GM10266 (cell line): ENCODE results near the gene POLR2F.

Experiments used
- DNase-seq: peaks from one replicate; pipeline ENCODE4 v3.0.0; 2012; ENCODE audit errors: extremely low spot score
- TF ChIP-seq, protein P1 (sequence below): IDR thresholded peaks from 2 replicates; pipeline ENCODE4 v1.5.1; 2012; ENCODE audit warnings: mild to moderate bottlenecking, low read depth; ENCODE audit not compliant: control insufficient read depth, insufficient read depth; ENCODE audit errors: missing control alignments

POLR2F gene

DNA sequence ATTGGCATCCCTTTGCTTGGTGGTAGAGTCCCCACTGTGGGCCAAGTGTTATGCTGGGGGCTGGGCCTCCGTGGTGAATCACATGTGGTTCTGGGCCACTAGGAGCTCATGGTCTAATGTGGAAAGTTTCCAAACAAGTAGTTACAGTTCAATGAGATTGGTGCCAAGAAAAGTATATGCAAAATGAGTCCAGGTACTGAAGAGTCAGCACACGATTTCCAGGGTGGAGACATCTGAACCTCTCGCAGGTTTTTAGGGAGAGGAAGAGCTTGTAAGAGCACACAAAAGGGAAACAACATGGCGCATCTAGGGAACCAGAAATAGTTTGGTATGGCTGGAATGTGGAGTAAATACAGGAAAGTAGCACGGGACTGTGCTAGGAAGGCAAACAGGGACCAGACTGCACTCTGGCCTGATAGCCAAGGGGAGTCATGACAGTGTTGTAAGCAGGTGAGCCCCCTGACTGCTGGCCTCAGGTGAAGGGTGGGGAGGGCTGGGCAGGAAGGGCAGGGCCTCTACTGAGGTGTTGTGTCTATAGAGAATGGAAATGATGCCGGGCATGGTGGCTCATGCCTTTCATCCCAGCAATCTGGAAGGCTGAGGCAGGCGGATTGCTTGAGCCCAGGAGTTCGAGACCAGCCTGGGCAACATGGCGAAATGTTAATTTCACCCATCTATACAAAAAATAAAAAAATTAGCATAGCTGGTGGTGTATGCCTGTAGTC is 12.6 kb downstream of the POLR2F start:
- DNase-seq: no peak
- TF ChIP-seq, protein P1, sequence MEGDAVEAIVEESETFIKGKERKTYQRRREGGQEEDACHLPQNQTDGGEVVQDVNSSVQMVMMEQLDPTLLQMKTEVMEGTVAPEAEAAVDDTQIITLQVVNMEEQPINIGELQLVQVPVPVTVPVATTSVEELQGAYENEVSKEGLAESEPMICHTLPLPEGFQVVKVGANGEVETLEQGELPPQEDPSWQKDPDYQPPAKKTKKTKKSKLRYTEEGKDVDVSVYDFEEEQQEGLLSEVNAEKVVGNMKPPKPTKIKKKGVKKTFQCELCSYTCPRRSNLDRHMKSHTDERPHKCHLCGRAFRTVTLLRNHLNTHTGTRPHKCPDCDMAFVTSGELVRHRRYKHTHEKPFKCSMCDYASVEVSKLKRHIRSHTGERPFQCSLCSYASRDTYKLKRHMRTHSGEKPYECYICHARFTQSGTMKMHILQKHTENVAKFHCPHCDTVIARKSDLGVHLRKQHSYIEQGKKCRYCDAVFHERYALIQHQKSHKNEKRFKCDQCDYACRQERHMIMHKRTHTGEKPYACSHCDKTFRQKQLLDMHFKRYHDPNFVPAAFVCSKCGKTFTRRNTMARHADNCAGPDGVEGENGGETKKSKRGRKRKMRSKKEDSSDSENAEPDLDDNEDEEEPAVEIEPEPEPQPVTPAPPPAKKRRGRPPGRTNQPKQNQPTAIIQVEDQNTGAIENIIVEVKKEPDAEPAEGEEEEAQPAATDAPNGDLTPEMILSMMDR: no peak

DNA sequence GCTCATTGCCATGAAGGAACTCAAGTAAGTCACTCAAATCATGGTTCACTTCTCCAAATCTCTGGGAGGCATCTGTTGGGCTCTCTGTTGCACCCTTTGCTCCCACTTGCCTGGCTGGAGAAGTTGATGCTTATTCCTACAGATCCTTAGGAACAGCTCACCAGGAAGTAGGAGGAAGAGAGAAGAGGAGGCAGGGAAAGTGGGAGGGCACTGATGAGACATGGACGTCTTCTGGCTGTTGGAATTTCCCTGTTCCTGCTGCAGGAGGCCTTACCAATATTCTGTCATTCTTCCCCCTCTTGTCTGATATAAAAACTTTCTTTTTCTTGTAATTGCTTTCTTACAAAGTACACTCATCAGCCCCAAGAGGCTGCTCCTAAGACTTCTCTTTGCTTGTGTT is 13.6 kb downstream of the POLR2F start:
- TF ChIP-seq, protein P1: no peak
- no peak for DNase-seq

DNA sequence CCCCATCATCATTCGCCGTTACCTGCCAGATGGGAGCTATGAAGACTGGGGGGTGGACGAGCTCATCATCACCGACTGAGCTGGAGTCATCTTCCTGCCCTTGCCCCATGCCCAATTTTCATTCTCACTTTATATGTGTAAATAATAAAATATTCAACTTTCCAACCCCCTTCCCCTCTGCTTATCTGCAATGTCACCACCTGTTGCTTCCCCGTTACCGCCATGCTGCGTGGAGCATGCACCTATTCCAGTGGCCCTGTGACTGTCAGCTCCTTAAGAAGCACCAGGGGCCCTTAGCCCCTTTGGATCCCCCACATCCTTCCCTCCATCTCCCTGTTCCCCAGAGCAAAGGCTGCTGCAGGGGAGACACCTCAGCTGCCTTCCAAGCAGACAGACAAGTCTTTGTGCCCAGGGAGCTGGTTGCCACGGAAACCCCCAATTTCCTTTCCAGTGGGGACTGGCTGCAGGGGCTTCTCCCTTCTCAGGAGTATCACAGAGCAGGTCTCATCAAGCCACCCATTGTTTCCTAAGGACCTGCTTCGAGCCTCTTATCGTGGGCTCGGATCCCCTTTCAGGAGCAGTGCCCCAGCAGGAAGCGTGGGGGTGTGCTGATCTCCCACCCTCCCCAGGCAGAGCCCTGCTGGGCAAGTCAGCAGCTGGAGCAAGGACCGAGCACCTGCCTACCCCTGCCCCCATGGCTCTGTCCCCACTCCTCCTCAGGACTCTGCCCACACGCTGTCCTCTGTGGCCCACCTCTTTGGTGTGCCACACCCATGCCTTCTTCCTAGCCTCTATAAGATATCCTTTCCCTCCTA is 14.3 kb downstream of the POLR2F start:
- no peak for DNase-seq
- TF ChIP-seq, protein P1: no peak

DNA sequence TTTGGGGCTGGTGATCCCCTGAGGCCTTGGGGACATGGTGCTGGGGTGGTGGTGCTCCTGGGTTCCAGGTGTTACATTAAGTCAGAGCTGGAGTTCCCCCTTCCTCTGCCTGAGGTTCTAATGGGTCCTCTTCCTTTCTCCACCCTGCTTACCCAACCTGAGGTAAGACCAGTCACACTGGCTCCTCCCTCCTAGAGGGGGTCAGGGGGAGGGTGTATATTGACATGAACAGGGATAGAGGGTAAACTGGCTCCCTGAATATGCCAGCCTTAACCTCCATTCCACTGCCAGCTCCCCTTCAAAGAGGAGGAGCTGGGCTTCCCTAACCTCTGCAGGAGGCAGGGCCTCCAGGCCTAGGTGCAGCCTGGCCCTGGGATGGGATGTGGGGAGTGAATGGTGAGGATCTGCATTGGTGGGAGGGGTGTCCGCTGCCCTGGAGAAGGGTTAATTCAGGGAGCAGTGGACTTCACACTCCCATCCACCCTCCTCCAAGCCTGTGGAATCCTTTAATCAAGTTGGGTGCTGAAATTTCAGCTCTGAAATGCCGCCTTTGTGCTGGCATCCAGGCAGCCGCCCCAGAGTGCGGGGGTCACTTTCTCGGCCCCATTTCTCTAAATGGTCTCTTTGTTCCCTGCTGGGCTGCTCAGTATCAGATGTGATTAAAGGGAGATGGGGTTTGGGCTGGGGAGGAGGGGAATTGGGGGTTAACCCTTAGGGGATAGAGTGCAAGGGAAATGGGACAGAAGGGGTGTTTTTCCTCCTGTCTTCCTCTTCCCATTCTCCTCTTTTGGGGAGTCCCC is 15.2 kb downstream of the POLR2F start:
- TF ChIP-seq, protein P1: no peak
- peak; percentile 16 for DNase-seq

DNA sequence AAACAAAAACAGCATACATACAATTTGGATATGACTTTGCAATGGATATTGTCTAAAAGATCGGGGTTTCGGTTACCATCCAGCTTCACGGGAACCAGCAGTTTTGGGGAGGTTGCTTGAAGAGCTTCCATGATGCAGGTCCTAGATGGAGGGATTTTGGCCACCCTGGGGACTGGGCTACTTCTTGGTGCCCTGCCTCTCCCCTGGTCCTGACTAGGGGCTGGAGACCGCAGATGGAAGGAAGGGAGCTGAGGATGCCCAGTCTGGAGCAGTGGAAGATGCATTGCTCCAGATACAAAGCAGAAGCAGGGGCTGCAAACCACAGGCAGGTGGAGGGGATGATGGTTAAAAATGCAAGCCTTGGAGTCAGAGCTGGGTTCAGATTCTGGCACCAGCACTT is 17.4 kb downstream of the POLR2F start:
- TF ChIP-seq, protein P1: no peak
- no peak for DNase-seq

DNA sequence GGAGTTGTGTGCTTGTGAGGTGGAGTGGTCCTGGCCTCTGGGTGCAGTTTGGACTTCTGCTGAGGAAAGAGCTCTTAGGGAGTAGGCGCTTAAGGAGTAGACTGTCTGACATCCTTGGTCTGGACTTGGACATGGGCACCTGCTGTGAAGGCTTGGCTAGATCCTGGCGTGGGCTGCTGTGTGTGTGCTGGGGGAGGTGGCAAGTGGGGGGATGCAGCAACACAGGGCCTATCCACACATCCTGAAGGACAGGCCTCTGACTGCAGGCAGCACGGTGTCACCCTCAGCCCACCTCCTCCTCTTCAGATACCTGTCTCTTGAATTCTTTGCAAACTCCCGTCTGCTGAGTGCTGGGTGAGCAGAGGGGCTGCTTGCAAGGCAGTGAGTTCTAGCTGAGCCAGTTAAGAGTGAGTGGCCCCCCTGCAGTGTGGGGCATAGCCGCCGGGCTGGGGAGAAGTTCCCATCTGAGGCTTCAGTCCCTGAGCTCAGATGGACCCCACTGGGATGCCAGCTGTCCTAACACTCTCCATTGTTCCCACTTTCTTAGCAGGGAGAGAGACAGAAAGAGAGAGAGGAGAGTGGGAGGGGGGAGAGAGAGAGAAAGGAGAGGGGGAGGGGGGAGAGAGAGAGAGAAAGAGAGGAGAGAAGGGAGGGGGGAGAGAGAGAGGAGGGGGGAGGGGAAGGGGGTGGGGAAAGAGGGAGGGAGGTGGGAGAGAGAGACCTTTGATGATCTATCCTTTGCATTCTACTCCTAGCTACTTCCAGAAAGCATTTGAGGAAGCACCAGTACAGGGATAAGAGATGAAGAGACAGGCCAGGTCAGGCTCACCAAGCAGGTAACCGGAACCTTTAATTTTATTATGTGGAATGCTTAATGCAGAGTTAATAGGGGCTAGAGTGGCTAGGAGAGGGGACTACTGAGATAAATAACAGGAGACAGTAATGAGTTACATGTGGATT is 18.3 kb downstream of the POLR2F start:
- DNase-seq: no peak
- TF ChIP-seq, protein P1: no peak
